WTC11 (cell line): ENCODE results near the gene MED4. TPM values are rescaled to one million over a fixed set of nuclear protein-coding genes. Genes with fewer than 3 reads are reported as not detected.

Experiments
- ATAC-seq: fragments of 200-7000 bp; cut with Tn5 transposase; 2 replicates; pipeline ENCODE4 v1.10.0; 2021; ENCODE audit warnings: mild to moderate bottlenecking, moderate library complexity
- CTCF ChIA-PET: fragments of 300-600 bp; sonication (Branson Sonifier 250); formaldehyde crosslinking; loops from one replicate; lab custom pipeline; 2021; ENCODE audit warnings: antibody characterized with exemption; lab: Charles Lee
- POLR2A ChIA-PET: fragments of 350-600 bp; sonication (Branson Sonifier 250); formaldehyde crosslinking; loops from one replicate; lab custom pipeline; 2021; ENCODE audit warnings: antibody characterized with exemption; lab: Charles Lee
- DNase-seq: peaks from one replicate; pipeline ENCODE4 v3.0.0; 2021; ENCODE audit warnings: low spot score
- H3K27ac Mint-ChIP-seq: 2 replicates; pipeline ENCODE4 v1.8.0; 2021; ENCODE audit warnings: mixed read lengths
- H3K27me3 Mint-ChIP-seq: 2 replicates; pipeline ENCODE4 v1.8.0; 2021; ENCODE audit warnings: low read depth, mild to moderate bottlenecking, moderate library complexity, mixed read lengths
- H3K36me3 Mint-ChIP-seq: 2 replicates; pipeline ENCODE4 v1.8.0; 2021; ENCODE audit warnings: mixed read lengths
- H3K4me1 Mint-ChIP-seq: 2 replicates; pipeline ENCODE4 v1.8.0; 2022; ENCODE audit warnings: mixed read lengths
- H3K4me3 Mint-ChIP-seq: 2 replicates; pipeline ENCODE4 v1.8.0; 2021; ENCODE audit warnings: mild to moderate bottlenecking, moderate library complexity, mixed read lengths
- H3K9me3 Mint-ChIP-seq: 2 replicates; pipeline ENCODE4 v1.8.0; 2021; ENCODE audit warnings: mixed read lengths
- ATF1 ChIP-seq: sonication (generic); formaldehyde crosslinking; IDR thresholded peaks from 2 replicates; pipeline ENCODE4 v1.8.1; 2023; ENCODE audit warnings: mild to moderate bottlenecking, moderate library complexity, missing genetic modification reagents
- ATF6 ChIP-seq: sonication (generic); formaldehyde crosslinking; IDR thresholded peaks from 2 replicates; pipeline ENCODE4 v1.8.1; 2023; ENCODE audit warnings: mild to moderate bottlenecking, missing genetic modification reagents
- CBFB ChIP-seq: sonication (generic); formaldehyde crosslinking; IDR thresholded peaks from 2 replicates; pipeline ENCODE4 v1.8.1; 2022; ENCODE audit warnings: mild to moderate bottlenecking, low read depth, missing genetic modification reagents
- CDX4 ChIP-seq: fragments of 250-450 bp; sonication (Bioruptor Pico); IDR thresholded peaks from 2 replicates; pipeline ENCODE4 v1.9.0; 2021; ENCODE audit warnings: moderate library complexity, mild to moderate bottlenecking, inconsistent platforms, borderline replicate concordance
- E2F4 ChIP-seq: sonication (generic); formaldehyde crosslinking; IDR thresholded peaks from 2 replicates; pipeline ENCODE4 v1.8.1; 2022; ENCODE audit warnings: low read depth, mild to moderate bottlenecking, moderate library complexity, missing genetic modification reagents, borderline replicate concordance
- ELF4 ChIP-seq: sonication (generic); formaldehyde crosslinking; IDR thresholded peaks from 2 replicates; pipeline ENCODE4 v1.8.1; 2022; ENCODE audit warnings: low read depth, mild to moderate bottlenecking, moderate library complexity, missing genetic modification reagents
- ERG ChIP-seq: fragments of 250-450 bp; sonication (Bioruptor Pico); IDR thresholded peaks from 2 replicates; pipeline ENCODE4 v1.8.0; 2021; ENCODE audit warnings: mild to moderate bottlenecking
- ETV6 ChIP-seq: sonication (generic); formaldehyde crosslinking; IDR thresholded peaks from 2 replicates; pipeline ENCODE4 v1.8.1; 2022; ENCODE audit warnings: mild to moderate bottlenecking, missing genetic modification reagents
- HMGA2 ChIP-seq: fragments of 250-450 bp; sonication (Bioruptor Pico); IDR thresholded peaks from 2 replicates; pipeline ENCODE4 v1.4.0; 2021; ENCODE audit warnings: mild to moderate bottlenecking, moderate library complexity
- IRF1 ChIP-seq: sonication (generic); formaldehyde crosslinking; IDR thresholded peaks from 2 replicates; pipeline ENCODE4 v1.8.0; 2023; ENCODE audit warnings: missing genetic modification reagents
- JAZF1 ChIP-seq: fragments of 250-450 bp; sonication (Bioruptor Pico); IDR thresholded peaks from 2 replicates; pipeline ENCODE4 v1.9.0; 2021; ENCODE audit warnings: moderate library complexity, mild to moderate bottlenecking, inconsistent platforms
- NFYB ChIP-seq: sonication (generic); formaldehyde crosslinking; conservative IDR thresholded peaks from 2 replicates; pipeline ENCODE4 v1.8.0; 2022; ENCODE audit warnings: low read depth, missing genetic modification reagents
- PRRX2 ChIP-seq: fragments of 250-450 bp; sonication (Bioruptor Pico); IDR thresholded peaks from 2 replicates; pipeline ENCODE4 v1.8.0; 2021; ENCODE audit warnings: mild to moderate bottlenecking
- SMAD4 ChIP-seq: sonication (generic); formaldehyde crosslinking; IDR thresholded peaks from 2 replicates; pipeline ENCODE4 v1.8.0; 2022; ENCODE audit warnings: mild to moderate bottlenecking, missing genetic modification reagents
- SOX15 ChIP-seq: fragments of 250-450 bp; sonication (Bioruptor Pico); IDR thresholded peaks from 2 replicates; pipeline ENCODE4 v1.9.0; 2021; ENCODE audit warnings: mild to moderate bottlenecking
- SP1 ChIP-seq: sonication (generic); formaldehyde crosslinking; conservative IDR thresholded peaks from 2 replicates; pipeline ENCODE4 v1.8.1; 2022; ENCODE audit warnings: missing genetic modification reagents
- TCF7 ChIP-seq: sonication (generic); formaldehyde crosslinking; IDR thresholded peaks from 2 replicates; pipeline ENCODE4 v1.8.0; 2022; ENCODE audit warnings: mild to moderate bottlenecking, low read depth, missing genetic modification reagents, moderate library complexity
- TEAD1 ChIP-seq: sonication (generic); formaldehyde crosslinking; IDR thresholded peaks from 2 replicates; pipeline ENCODE4 v1.8.0; 2022; ENCODE audit warnings: mild to moderate bottlenecking, missing genetic modification reagents
- TEAD4 ChIP-seq: sonication (generic); formaldehyde crosslinking; IDR thresholded peaks from 2 replicates; pipeline ENCODE4 v1.8.0; 2022; ENCODE audit warnings: mild to moderate bottlenecking, missing genetic modification reagents
- ZMAT4 ChIP-seq: fragments of 250-450 bp; sonication (Bioruptor Pico); IDR thresholded peaks from 2 replicates; pipeline ENCODE4 v1.9.0; 2021; ENCODE audit warnings: mild to moderate bottlenecking
- ZNF425 ChIP-seq: fragments of 250-450 bp; sonication (Bioruptor Pico); conservative IDR thresholded peaks from 2 replicates; pipeline ENCODE4 v1.9.0; 2021; ENCODE audit warnings: mild to moderate bottlenecking
- ZNF532 ChIP-seq: fragments of 250-450 bp; sonication (Bioruptor Pico); IDR thresholded peaks from 2 replicates; pipeline ENCODE4 v1.9.0; 2021; ENCODE audit warnings: mild to moderate bottlenecking, borderline replicate concordance
- total RNA-seq: library from RNA; stranded (reverse); gene quantifications from 3 replicates; pipeline ENCODE4 v1.2.3, GENCODE V29; 2021

The MED4 gene
- total RNA-seq, 1 experiment from 2014 or later: 48.1 TPM

- TF ChIP-seq ATF6 (CRISPR knock-in tag) (no peak), ZNF532 (CRISPR knock-in tag) (0 out of 2 replicates have a peak, but pooled peaks have one; percentile 68), TEAD4 (CRISPR knock-in tag) (no peak), TEAD1 (CRISPR knock-in tag) (peak; percentile 55; the same call in 1 of the 2 replicates), ATF1 (CRISPR knock-in tag) (peak; percentile 44; the same call in 1 of the 2 replicates), ETV6 (CRISPR knock-in tag) (peak; percentile 55; the same call in 1 of the 2 replicates), NFYB (peak; percentile 59), E2F4 (CRISPR knock-in tag) (peak; percentile 98), TCF7 (CRISPR knock-in tag) (no peak; the same call in 1 of the 2 replicates), ERG (CRISPR knock-in tag) (no peak), PRRX2 (no peak), CBFB (CRISPR knock-in tag) (no peak; the same call in 1 of the 2 replicates), ZMAT4 (CRISPR knock-in tag) (no peak)
Observed at GRCh38 chr13:48037346-48038173, 57.3 kb downstream of the MED4 start, which contains the start of gene NUDT15 (continued).

GRCh38 chr13:48029859-48030258, 65.0 kb downstream of the MED4 start:
- ATAC-seq: no peak
- POLR2A ChIA-PET: no interaction called here
- no peak overlapping the region for H3K4me3 Mint-ChIP-seq
- DNase-seq: no peak
- peaks cover 52% of the 10 kb centered on the region for H3K9me3 Mint-ChIP-seq
- H3K36me3 Mint-ChIP-seq: peaks cover 50% of the 10 kb centered on the region
- CTCF ChIA-PET: no interaction called here
- H3K27ac Mint-ChIP-seq: no peak overlapping the region
- H3K27me3 Mint-ChIP-seq: no peaks in the 10 kb centered on the region
- H3K4me1 Mint-ChIP-seq: no peaks in the 10 kb centered on the region
- TF ChIP-seq SP1 (CRISPR knock-in tag) (no peak), JAZF1 (CRISPR knock-in tag) (no peak), ZNF425 (no peak), ELF4 (CRISPR knock-in tag) (no peak), IRF1 (CRISPR knock-in tag) (no peak), SMAD4 (CRISPR knock-in tag) (no peak), CDX4 (CRISPR knock-in tag) (no peak), HMGA2 (CRISPR knock-in tag) (no peak), SOX15 (CRISPR knock-in tag) (no peak)
